GM23248 (cell line): ENCODE data around the gene MAP2K5. TPM values are rescaled to one million over a fixed set of nuclear protein-coding genes. Genes with fewer than 3 reads are reported as not detected.

Experiments
- DNase-seq: peaks from one replicate; pipeline ENCODE4 v3.0.0-alpha.2; 2015
- H2AFZ ChIP-seq: fragments of 200-600 bp; sonication (generic); 2 replicates; pipeline ENCODE4 v1.6.1; 2016; ENCODE audit warnings: antibody characterized with exemption
- H3F3A ChIP-seq: fragments of 200-600 bp; sonication (generic); 2 replicates; pipeline ENCODE4 v1.6.1; 2016; ENCODE audit warnings: mild to moderate bottlenecking, antibody characterized with exemption, mixed run types; ENCODE audit not compliant: insufficient read depth
- H3K27ac ChIP-seq: fragments of 200-600 bp; sonication (generic); 2 replicates; pipeline ENCODE4 v1.5.1; 2016; ENCODE audit warnings: mild to moderate bottlenecking
- H3K27me3 ChIP-seq: fragments of 200-600 bp; sonication (generic); replicated peaks from 2 replicates; pipeline ENCODE4 v1.6.1; 2016; ENCODE audit warnings: mild to moderate bottlenecking; ENCODE audit not compliant: insufficient read depth
- H3K36me3 ChIP-seq: fragments of 200-600 bp; sonication (generic); 2 replicates; pipeline ENCODE4 v1.6.1; 2016; ENCODE audit warnings: low read depth, mild to moderate bottlenecking
- H3K4me1 ChIP-seq: fragments of 200-600 bp; sonication (generic); 2 replicates; pipeline ENCODE4 v1.6.1; 2016; ENCODE audit warnings: mild to moderate bottlenecking; ENCODE audit not compliant: insufficient read depth
- H3K4me2 ChIP-seq: fragments of 200-600 bp; sonication (generic); one replicate; pipeline ENCODE4 v1.6.1; 2016; ENCODE audit warnings: mild to moderate bottlenecking; ENCODE audit not compliant: unreplicated experiment
- H3K4me3 ChIP-seq: fragments of 200-600 bp; sonication (generic); 2 replicates; pipeline ENCODE4 v1.5.1; 2016; ENCODE audit warnings: mild to moderate bottlenecking
- H3K79me2 ChIP-seq: fragments of 200-600 bp; sonication (generic); 2 replicates; pipeline ENCODE4 v1.6.1; 2016; ENCODE audit warnings: mild to moderate bottlenecking; ENCODE audit not compliant: insufficient read depth
- H3K9ac ChIP-seq: fragments of 200-600 bp; sonication (generic); 2 replicates; pipeline ENCODE4 v1.6.1; 2016; ENCODE audit warnings: mild to moderate bottlenecking
- H3K9me2 ChIP-seq: fragments of 200-600 bp; sonication (generic); 2 replicates; pipeline ENCODE4 v1.6.1; 2016; ENCODE audit warnings: mixed run types, mild to moderate bottlenecking, moderate library complexity; ENCODE audit not compliant: insufficient read depth
- H3K9me3 ChIP-seq: fragments of 200-600 bp; sonication (generic); one replicate; pipeline ENCODE4 v1.6.1; 2017; ENCODE audit warnings: low read depth
- H4K20me1 ChIP-seq: fragments of 200-600 bp; sonication (generic); 2 replicates; pipeline ENCODE4 v1.6.0; 2016; ENCODE audit not compliant: insufficient read depth
- EZH2 ChIP-seq: fragments of 200-600 bp; sonication (generic); IDR thresholded peaks from 2 replicates; pipeline ENCODE4 v1.6.1; 2018; ENCODE audit warnings: antibody characterized with exemption, mild to moderate bottlenecking; ENCODE audit not compliant: insufficient read depth, poor library complexity, severe bottlenecking
- EZH2phosphoT487 ChIP-seq: fragments of 200-600 bp; sonication (generic); IDR thresholded peaks from 2 replicates; pipeline ENCODE4 v1.6.1; 2018; ENCODE audit warnings: antibody characterized with exemption, moderate library complexity, mild to moderate bottlenecking, low read depth; ENCODE audit not compliant: insufficient read depth
- WGBS, 2 experiments: methylation state at CpG; one replicate each; pipeline ENCODE4 v1.1.6; 2015 to 2017; ENCODE audit warnings: low lambda C conversion rate in 2 of 2, low coverage in 1 of 2; ENCODE audit errors: missing lambda C conversion rate in 2 of 2; 5-methylcytosine and 5-hydroxymethylcytosine counted together
- in situ Hi-C: fragments of 300-500 bp; cut with MboI; formaldehyde crosslinking; loops from 2 replicates; pipeline ENCODE4 v1.15.0; 2020
- polyA plus RNA-seq: library from polyadenylated mRNA; unstranded; fragments of >200 nt; fragmentation: Nextera tagmentation; extraction: Ambion mirVana; gene quantifications from 2 replicates; pipeline ENCODE4 v1.2.1, GENCODE V29; 2016
- small RNA-seq: library from RNA; depleted of rRNA; stranded (forward); fragments of <200 nt; gene quantifications from one replicate; pipeline ENCODE3, GENCODE V24; 2014; ENCODE audit warnings: low read depth, low replicate concordance
- total RNA-seq: library from RNA; depleted of rRNA; stranded (reverse); fragments of >200 nt; shearing (Covaris generic); gene quantifications from 2 replicates; pipeline ENCODE4 v1.2.3, GENCODE V29; 2014; rRNA removed

Gene MAP2K5
- total and polyA plus RNA-seq, 2 experiments from 2014 or later, result 2.8 to 15.0 TPM

- H3K4me3 ChIP-seq, result no peak overlapping the region
- no peak for TF ChIP-seq EZH2
- TF ChIP-seq EZH2phosphoT487, result no peak
- in situ Hi-C loops, result loop anchor here (10.0 kb wide), 1 partner anchor 311 kb away; no protein-coding TSS in a partner anchor
- no peak overlapping the region for H3K9ac ChIP-seq
- H4K20me1 ChIP-seq, result no peaks in the 10 kb centered on the region
- no peaks in the 10 kb centered on the region for H3K9me3 ChIP-seq
- H3F3A ChIP-seq, result no peaks in the 10 kb centered on the region
- DNase-seq, result no peak
- H3K36me3 ChIP-seq, result no peaks in the 10 kb centered on the region
- no peaks in the 10 kb centered on the region for H3K79me2 ChIP-seq
- H3K9me2 ChIP-seq, result no peaks in the 10 kb centered on the region
- H2AFZ ChIP-seq, result no peak overlapping the region
- no peak overlapping the region for H3K27ac ChIP-seq
- H3K4me2 ChIP-seq, result no peak overlapping the region
- 82 to 92% methylated on average over 3 of the region's 3 CpGs for WGBS, 2 experiments
- no peaks in the 10 kb centered on the region for H3K27me3 ChIP-seq
- H3K4me1 ChIP-seq, result no peaks in the 10 kb centered on the region
Measured at GRCh38 chr15:67853454-67853853, 311.0 kb downstream of the MAP2K5 start.

GRCh38 chr15:67854358-67854757, 311.9 kb downstream of the MAP2K5 start:
- no peaks in the 10 kb centered on the region for H3K9me3 ChIP-seq
- no peak overlapping the region for H2AFZ ChIP-seq
- no peak overlapping the region for H3K4me2 ChIP-seq
- TF ChIP-seq EZH2phosphoT487 (no peak), EZH2 (no peak)
- H3K36me3 ChIP-seq, result no peaks in the 10 kb centered on the region
- no peaks in the 10 kb centered on the region for H3K27me3 ChIP-seq
- DNase-seq, result no peak
- in situ Hi-C loops, result loop anchor here (10.0 kb wide), 1 partner anchor 310 kb away; no protein-coding TSS in a partner anchor
- no peak overlapping the region for H3K27ac ChIP-seq
- H3F3A ChIP-seq, result no peaks in the 10 kb centered on the region
- WGBS, 2 experiments, result 71 to 72% methylated on average over 1 of the region's 1 CpG
- no peak overlapping the region for H3K9ac ChIP-seq
- no peaks in the 10 kb centered on the region for H4K20me1 ChIP-seq
- H3K79me2 ChIP-seq, result no peaks in the 10 kb centered on the region
- no peaks in the 10 kb centered on the region for H3K4me1 ChIP-seq
- H3K9me2 ChIP-seq, result no peaks in the 10 kb centered on the region
- no peak overlapping the region for H3K4me3 ChIP-seq

GRCh38 chr15:67855842-67856241, 313.3 kb downstream of the MAP2K5 start:
- no peak overlapping the region for H3K4me2 ChIP-seq
- no peaks in the 10 kb centered on the region for H3K4me1 ChIP-seq
- no peak overlapping the region for H3K4me3 ChIP-seq
- no peaks in the 10 kb centered on the region for H3F3A ChIP-seq
- no peaks in the 10 kb centered on the region for H3K79me2 ChIP-seq
- H4K20me1 ChIP-seq, result no peaks in the 10 kb centered on the region
- no peaks in the 10 kb centered on the region for H3K27me3 ChIP-seq
- H3K9me3 ChIP-seq, result no peaks in the 10 kb centered on the region
- H3K36me3 ChIP-seq, result no peaks in the 10 kb centered on the region
- H3K9ac ChIP-seq, result no peak overlapping the region
- no peak overlapping the region for H3K27ac ChIP-seq
- WGBS, 2 experiments, result 88 to 89% methylated on average over 3 of the region's 3 CpGs
- no peak for DNase-seq
- no peak overlapping the region for H2AFZ ChIP-seq
- in situ Hi-C loops, result loop anchor here (10.0 kb wide), 1 partner anchor 309 kb away; no protein-coding TSS in a partner anchor
- TF ChIP-seq EZH2phosphoT487 (no peak), EZH2 (no peak)
- no peaks in the 10 kb centered on the region for H3K9me2 ChIP-seq

Small RNA genes lying within 50 kb of the gene (small RNA-seq; reads per million reads assigned to genes)
- not detected for gene RNU6-1

Other genes with a start within 250 kb of the MAP2K5 start
- 2.8 and 3.7 TPM in 2 replicates for gene C15orf61, start 21.6 kb upstream of the MAP2K5 start, total RNA-seq
- gene C15orf61, start 21.6 kb upstream of the MAP2K5 start, polyA plus RNA-seq, result 9.1 and 10.5 TPM in 2 replicates